Measurements from ENCODE around the gene COLQ. TPM values are rescaled to one million over a fixed set of nuclear protein-coding genes. Genes with fewer than 3 reads are reported as not detected.
"Not testable (repeated sequence)": the region's sequence is repeated elsewhere in the genome, so short reads cannot be mapped to it uniquely, and the experiment has no call there.

Gene COLQ
- polyA plus RNA-seq, 2 donors: 0.47 to 0.65 TPM

- Histone ChIP-seq H3K27ac (ENCODE audit: low read depth in 2 of 2, low read length in 1 of 2) (no peak overlapping the region), H3K36me3 (ENCODE audit: control insufficient read depth in 2 of 2, insufficient read depth in 2 of 2, low read length in 1 of 2) (no peaks in the 10 kb centered on the region), H3K4me3 (ENCODE audit: low read depth in 1 of 2, low read length in 2 of 2) (no peak overlapping the region), H3K4me1 (ENCODE audit: control insufficient read depth in 2 of 2, insufficient read depth in 2 of 2, low read length in 1 of 2) (no peaks in the 10 kb centered on the region), H3K27me3 (ENCODE audit: control insufficient read depth in 1 of 2, insufficient read depth in 2 of 2, low read length in 2 of 2) (no peaks in the 10 kb centered on the region), H3K9me3 (ENCODE audit: control insufficient read depth in 2 of 2, insufficient read depth in 1 of 2, low read depth in 1 of 2, low read length in 1 of 2) (no peaks in the 10 kb centered on the region)
- 92 to 97% methylated on average over 4 of the region's 4 CpGs for WGBS, 2 donors
Measured at GRCh38 chr3:15541371-15541770, 19.9 kb upstream of the COLQ start.

- no peaks in the 10 kb centered on the region for H3K36me3 ChIP-seq (ENCODE audit: control insufficient read depth in 2 of 2, insufficient read depth in 2 of 2, low read length in 1 of 2)
- 94% methylated on average over 1 of the region's 1 CpG for WGBS, 2 donors
- H3K27me3 ChIP-seq (ENCODE audit: control insufficient read depth in 1 of 2, insufficient read depth in 2 of 2, low read length in 2 of 2): no peaks in the 10 kb centered on the region
- H3K4me3 ChIP-seq (ENCODE audit: low read depth in 1 of 2, low read length in 2 of 2): no peak overlapping the region
- H3K9me3 ChIP-seq (ENCODE audit: control insufficient read depth in 2 of 2, insufficient read depth in 1 of 2, low read depth in 1 of 2, low read length in 1 of 2): no peaks in the 10 kb centered on the region
- no peak overlapping the region for H3K27ac ChIP-seq (ENCODE audit: low read depth in 2 of 2, low read length in 1 of 2)
- no peaks in the 10 kb centered on the region for H3K4me1 ChIP-seq (ENCODE audit: control insufficient read depth in 2 of 2, insufficient read depth in 2 of 2, low read length in 1 of 2)
Measured at GRCh38 chr3:15539066-15539465, 17.6 kb upstream of the COLQ start.

DNA sequence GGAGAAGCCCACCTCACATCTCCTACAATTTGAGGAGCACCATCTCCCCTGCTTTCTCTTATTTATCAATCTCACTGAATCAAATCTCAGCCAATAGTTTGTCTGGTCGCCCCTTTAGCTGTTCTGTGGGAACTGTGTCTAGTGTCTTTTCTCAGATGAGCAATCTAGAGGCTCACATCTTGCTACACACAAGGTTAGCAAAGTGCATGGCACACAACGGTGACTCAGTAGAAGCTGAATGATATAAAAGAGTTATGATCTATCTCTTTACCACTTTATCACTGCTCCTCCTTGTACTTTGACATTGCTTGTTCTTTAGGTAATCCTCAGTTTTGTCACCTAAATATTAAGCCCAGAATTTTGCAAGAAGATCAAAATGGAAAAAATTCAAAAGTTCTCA is 16.8 kb upstream of the COLQ start:
- Histone ChIP-seq H3K27ac (ENCODE audit: low read depth in 2 of 2, low read length in 1 of 2) (no peak overlapping the region), H3K4me3 (ENCODE audit: low read depth in 1 of 2, low read length in 2 of 2) (no peak overlapping the region), H3K27me3 (ENCODE audit: control insufficient read depth in 1 of 2, insufficient read depth in 2 of 2, low read length in 2 of 2) (no peaks in the 10 kb centered on the region), H3K9me3 (ENCODE audit: control insufficient read depth in 2 of 2, insufficient read depth in 1 of 2, low read depth in 1 of 2, low read length in 1 of 2) (no peaks in the 10 kb centered on the region), H3K4me1 (ENCODE audit: control insufficient read depth in 2 of 2, insufficient read depth in 2 of 2, low read length in 1 of 2) (no peaks in the 10 kb centered on the region), H3K36me3 (ENCODE audit: control insufficient read depth in 2 of 2, insufficient read depth in 2 of 2, low read length in 1 of 2) (no peaks in the 10 kb centered on the region)
- WGBS, 2 donors: 85 to 92% methylated on average over 2 of the region's 2 CpGs

DNA sequence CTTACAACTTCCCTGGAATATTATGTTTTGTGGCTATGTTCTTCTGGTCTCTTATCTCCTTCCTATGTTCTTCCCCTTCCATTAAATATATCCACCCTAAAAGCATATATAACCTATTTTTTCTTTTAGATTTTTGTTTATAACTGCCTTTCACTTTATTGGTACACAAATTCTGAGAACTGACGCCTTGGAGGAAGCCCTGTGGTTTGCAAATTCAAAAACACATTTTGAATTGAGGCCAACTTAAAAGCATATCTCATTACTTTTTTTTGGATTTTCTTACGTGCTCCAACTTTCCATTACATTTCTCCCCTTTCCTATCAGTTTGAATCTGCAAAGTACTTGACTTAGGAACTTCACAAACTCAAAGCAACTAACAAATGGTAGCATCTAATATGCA is 15.3 kb upstream of the COLQ start:
- no peak overlapping the region for H3K27ac ChIP-seq (ENCODE audit: low read depth in 2 of 2, low read length in 1 of 2)
- no peaks in the 10 kb centered on the region for H3K36me3 ChIP-seq (ENCODE audit: control insufficient read depth in 2 of 2, insufficient read depth in 2 of 2, low read length in 1 of 2)
- no peaks in the 10 kb centered on the region for H3K4me1 ChIP-seq (ENCODE audit: control insufficient read depth in 2 of 2, insufficient read depth in 2 of 2, low read length in 1 of 2)
- no peak overlapping the region for H3K4me3 ChIP-seq (ENCODE audit: low read depth in 1 of 2, low read length in 2 of 2)
- H3K27me3 ChIP-seq (ENCODE audit: control insufficient read depth in 1 of 2, insufficient read depth in 2 of 2, low read length in 2 of 2): no peaks in the 10 kb centered on the region
- 60% methylated on average over 2 of the region's 2 CpGs for WGBS, 2 donors
- H3K9me3 ChIP-seq (ENCODE audit: control insufficient read depth in 2 of 2, insufficient read depth in 1 of 2, low read depth in 1 of 2, low read length in 1 of 2): no peaks in the 10 kb centered on the region

GRCh38 chr3:15535732-15536131 is 14.2 kb upstream of the COLQ start:
- 100% methylated on average over 1 of the region's 1 CpG for WGBS, 2 donors
- Histone ChIP-seq H3K27me3 (ENCODE audit: control insufficient read depth in 1 of 2, insufficient read depth in 2 of 2, low read length in 2 of 2) (no peaks in the 10 kb centered on the region), H3K27ac (ENCODE audit: low read depth in 2 of 2, low read length in 1 of 2) (no peak overlapping the region), H3K9me3 (ENCODE audit: control insufficient read depth in 2 of 2, insufficient read depth in 1 of 2, low read depth in 1 of 2, low read length in 1 of 2) (no peaks in the 10 kb centered on the region), H3K4me3 (ENCODE audit: low read depth in 1 of 2, low read length in 2 of 2) (no peak overlapping the region), H3K36me3 (ENCODE audit: control insufficient read depth in 2 of 2, insufficient read depth in 2 of 2, low read length in 1 of 2) (no peaks in the 10 kb centered on the region), H3K4me1 (ENCODE audit: control insufficient read depth in 2 of 2, insufficient read depth in 2 of 2, low read length in 1 of 2) (no peaks in the 10 kb centered on the region)

GRCh38 chr3:15532614-15533013 is 11.1 kb upstream of the COLQ start:
- WGBS, 2 donors: 95 to 100% methylated on average over 2 of the region's 2 CpGs
- H3K9me3 ChIP-seq (ENCODE audit: control insufficient read depth in 2 of 2, insufficient read depth in 1 of 2, low read depth in 1 of 2, low read length in 1 of 2): not testable (repeated sequence)

GRCh38 chr3:15531346-15531745 is 9.8 kb upstream of the COLQ start:
- Histone ChIP-seq H3K27me3 (ENCODE audit: control insufficient read depth in 1 of 2, insufficient read depth in 2 of 2, low read length in 2 of 2) (no peaks in the 10 kb centered on the region), H3K27ac (ENCODE audit: low read depth in 2 of 2, low read length in 1 of 2) (no peak overlapping the region), H3K4me1 (ENCODE audit: control insufficient read depth in 2 of 2, insufficient read depth in 2 of 2, low read length in 1 of 2) (no peaks in the 10 kb centered on the region), H3K4me3 (ENCODE audit: low read depth in 1 of 2, low read length in 2 of 2) (no peak overlapping the region), H3K9me3 (ENCODE audit: control insufficient read depth in 2 of 2, insufficient read depth in 1 of 2, low read depth in 1 of 2, low read length in 1 of 2) (no peaks in the 10 kb centered on the region), H3K36me3 (ENCODE audit: control insufficient read depth in 2 of 2, insufficient read depth in 2 of 2, low read length in 1 of 2) (no peaks in the 10 kb centered on the region)
- WGBS, 2 donors: 89 to 93% methylated on average over 1 of the region's 1 CpG

More at GRCh38 chr3:15532614-15533013, 11.1 kb upstream of the COLQ start:
- not testable (repeated sequence) for H3K36me3 ChIP-seq (ENCODE audit: control insufficient read depth in 2 of 2, insufficient read depth in 2 of 2, low read length in 1 of 2); H3K27ac ChIP-seq (ENCODE audit: low read depth in 2 of 2, low read length in 1 of 2); H3K4me3 ChIP-seq (ENCODE audit: low read depth in 1 of 2, low read length in 2 of 2); H3K27me3 ChIP-seq (ENCODE audit: control insufficient read depth in 1 of 2, insufficient read depth in 2 of 2, low read length in 2 of 2); H3K4me1 ChIP-seq (ENCODE audit: control insufficient read depth in 2 of 2, insufficient read depth in 2 of 2, low read length in 1 of 2)

- WGBS, 2 donors: 82 to 88% methylated on average over 4 of the region's 4 CpGs
- H3K4me3 ChIP-seq (ENCODE audit: low read depth in 1 of 2, low read length in 2 of 2): no peak overlapping the region
- no peaks in the 10 kb centered on the region for H3K36me3 ChIP-seq (ENCODE audit: control insufficient read depth in 2 of 2, insufficient read depth in 2 of 2, low read length in 1 of 2)
- no peaks in the 10 kb centered on the region for H3K4me1 ChIP-seq (ENCODE audit: control insufficient read depth in 2 of 2, insufficient read depth in 2 of 2, low read length in 1 of 2)
- H3K9me3 ChIP-seq (ENCODE audit: control insufficient read depth in 2 of 2, insufficient read depth in 1 of 2, low read depth in 1 of 2, low read length in 1 of 2): no peaks in the 10 kb centered on the region
- H3K27ac ChIP-seq (ENCODE audit: low read depth in 2 of 2, low read length in 1 of 2): no peak overlapping the region
- H3K27me3 ChIP-seq (ENCODE audit: control insufficient read depth in 1 of 2, insufficient read depth in 2 of 2, low read length in 2 of 2): no peaks in the 10 kb centered on the region
Measured at GRCh38 chr3:15528854-15529537, 7.5 kb upstream of the COLQ start.

GRCh38 chr3:15527031-15527459 is 5.5 kb upstream of the COLQ start:
- Histone ChIP-seq H3K4me3 (ENCODE audit: low read depth in 1 of 2, low read length in 2 of 2) (no peak overlapping the region), H3K36me3 (ENCODE audit: control insufficient read depth in 2 of 2, insufficient read depth in 2 of 2, low read length in 1 of 2) (no peaks in the 10 kb centered on the region), H3K4me1 (ENCODE audit: control insufficient read depth in 2 of 2, insufficient read depth in 2 of 2, low read length in 1 of 2) (no peaks in the 10 kb centered on the region), H3K9me3 (ENCODE audit: control insufficient read depth in 2 of 2, insufficient read depth in 1 of 2, low read depth in 1 of 2, low read length in 1 of 2) (peaks cover 0 to 2% of the 10 kb centered on the region in 2 donors), H3K27me3 (ENCODE audit: control insufficient read depth in 1 of 2, insufficient read depth in 2 of 2, low read length in 2 of 2) (no peaks in the 10 kb centered on the region), H3K27ac (ENCODE audit: low read depth in 2 of 2, low read length in 1 of 2) (no peak overlapping the region)
- 52 to 54% methylated on average over 4 of the region's 4 CpGs for WGBS, 2 donors

DNA sequence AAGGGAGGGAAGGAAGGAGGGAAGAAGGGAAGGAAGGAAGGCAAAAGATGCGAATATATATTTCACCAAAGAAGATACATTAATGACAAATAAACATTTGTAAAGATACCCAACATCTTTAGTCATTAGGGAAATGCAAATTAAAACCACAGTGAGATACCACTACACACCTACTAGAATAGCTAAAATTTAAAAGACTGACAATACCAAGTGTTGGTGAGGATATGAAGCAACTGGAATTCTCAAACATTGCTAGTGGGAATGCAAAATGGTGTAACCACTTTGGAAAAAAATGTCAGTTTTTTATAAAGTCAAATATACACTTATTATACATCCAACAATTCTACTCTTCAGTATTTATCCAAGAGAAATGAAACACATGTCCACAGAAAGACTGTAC is 4.3 kb upstream of the COLQ start:
- Histone ChIP-seq H3K9me3 (ENCODE audit: control insufficient read depth in 2 of 2, insufficient read depth in 1 of 2, low read depth in 1 of 2, low read length in 1 of 2) (peaks cover 0 to 2% of the 10 kb centered on the region in 2 donors), H3K4me3 (ENCODE audit: low read depth in 1 of 2, low read length in 2 of 2) (no peak overlapping the region), H3K36me3 (ENCODE audit: control insufficient read depth in 2 of 2, insufficient read depth in 2 of 2, low read length in 1 of 2) (no peaks in the 10 kb centered on the region), H3K4me1 (ENCODE audit: control insufficient read depth in 2 of 2, insufficient read depth in 2 of 2, low read length in 1 of 2) (no peaks in the 10 kb centered on the region), H3K27ac (ENCODE audit: low read depth in 2 of 2, low read length in 1 of 2) (no peak overlapping the region), H3K27me3 (ENCODE audit: control insufficient read depth in 1 of 2, insufficient read depth in 2 of 2, low read length in 2 of 2) (no peaks in the 10 kb centered on the region)
- 85 to 97% methylated on average over 1 of the region's 1 CpG for WGBS, 2 donors
